ENCODE results near the gene SLC25A51.

DNA sequence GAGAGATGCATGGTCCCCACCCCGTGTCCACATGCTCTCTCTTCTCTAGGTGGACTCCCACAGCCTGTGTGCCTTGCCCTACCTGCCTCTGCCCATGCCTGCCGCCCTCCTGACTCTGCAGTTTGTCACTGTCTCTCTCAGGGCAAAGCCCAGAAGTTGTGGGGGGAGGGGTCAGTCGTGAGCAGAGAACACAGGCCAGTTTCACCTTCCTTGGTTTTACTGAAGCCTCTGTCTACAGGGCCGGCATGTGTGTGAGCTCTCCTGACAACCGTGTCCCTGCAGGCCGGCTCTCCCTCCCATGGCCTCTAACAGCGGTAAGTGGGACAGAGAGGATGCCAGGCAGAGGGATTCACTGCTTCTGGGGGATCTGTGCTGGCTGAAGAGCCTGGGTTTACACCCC lies 43.5 kb upstream of the SLC25A51 start:
- TF ChIP-seq, protein P1, sequence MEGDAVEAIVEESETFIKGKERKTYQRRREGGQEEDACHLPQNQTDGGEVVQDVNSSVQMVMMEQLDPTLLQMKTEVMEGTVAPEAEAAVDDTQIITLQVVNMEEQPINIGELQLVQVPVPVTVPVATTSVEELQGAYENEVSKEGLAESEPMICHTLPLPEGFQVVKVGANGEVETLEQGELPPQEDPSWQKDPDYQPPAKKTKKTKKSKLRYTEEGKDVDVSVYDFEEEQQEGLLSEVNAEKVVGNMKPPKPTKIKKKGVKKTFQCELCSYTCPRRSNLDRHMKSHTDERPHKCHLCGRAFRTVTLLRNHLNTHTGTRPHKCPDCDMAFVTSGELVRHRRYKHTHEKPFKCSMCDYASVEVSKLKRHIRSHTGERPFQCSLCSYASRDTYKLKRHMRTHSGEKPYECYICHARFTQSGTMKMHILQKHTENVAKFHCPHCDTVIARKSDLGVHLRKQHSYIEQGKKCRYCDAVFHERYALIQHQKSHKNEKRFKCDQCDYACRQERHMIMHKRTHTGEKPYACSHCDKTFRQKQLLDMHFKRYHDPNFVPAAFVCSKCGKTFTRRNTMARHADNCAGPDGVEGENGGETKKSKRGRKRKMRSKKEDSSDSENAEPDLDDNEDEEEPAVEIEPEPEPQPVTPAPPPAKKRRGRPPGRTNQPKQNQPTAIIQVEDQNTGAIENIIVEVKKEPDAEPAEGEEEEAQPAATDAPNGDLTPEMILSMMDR (IDR thresholded peaks at IDR 0.05), result no peak
- no peak for TF ChIP-seq RAD21 (conservative IDR thresholded peaks at IDR 0.05 in 1 of 2, IDR thresholded peaks at IDR 0.05 in 1 of 2)
- TF ChIP-seq JUN (IDR thresholded peaks at IDR 0.05), result no peak
- no peak for TF ChIP-seq MAFK (IDR thresholded peaks at IDR 0.05; ENCODE audit: partially characterized antibody)
- no peak for TF ChIP-seq HOXA7 (CRISPR knock-in tag; IDR thresholded peaks at IDR 0.05)
- TF ChIP-seq ZNF302 (CRISPR knock-in tag; IDR thresholded peaks at IDR 0.05), result no peak
- no peak for TF ChIP-seq RCOR1 (IDR thresholded peaks at IDR 0.05; ENCODE audit: low read depth, low read length)
- no peak for TF ChIP-seq NR3C1 (IDR thresholded peaks at IDR 0.05)
- TF ChIP-seq HDAC2 (IDR thresholded peaks at IDR 0.05), result no peak
- TF ChIP-seq RFX5 (IDR thresholded peaks at IDR 0.05), result no peak
- no peak for TF ChIP-seq POLR2A (IDR thresholded peaks at IDR 0.05; ENCODE audit: low read length)
- TF ChIP-seq TFCP2L1 (CRISPR knock-in tag; IDR thresholded peaks at IDR 0.05), result no peak

Measured in A549 (cell line).